MM.1S (cell line): ENCODE data around the gene KRT9.

Experiments used
- CTCF ChIP-seq: fragments of 300-600 bp; sonication (generic); IDR thresholded peaks from 2 replicates; pipeline ENCODE4 v1.5.1; 2016; ENCODE audit warnings: antibody characterized with exemption, low read length, mixed read lengths
- EZH2 ChIP-seq: fragments of 300-600 bp; sonication (generic); optimal IDR thresholded peaks from 2 replicates; pipeline ENCODE3; 2017; ENCODE audit warnings: low read depth, mild to moderate bottlenecking, antibody characterized with exemption, low read length, mixed read lengths

- TF ChIP-seq CTCF, result no peak
- no peak for TF ChIP-seq EZH2
Observed at GRCh38 chr17:41581366-41582060, 9.7 kb upstream of the KRT9 start.
